Left cardiac atrium (tissue), 4 donors: Measurements from ENCODE around the gene FBXO24. TPM values are rescaled to one million over a fixed set of nuclear protein-coding genes. Genes with fewer than 3 reads are reported as not detected.

Experiments
- ATAC-seq, 2 donors: fragments of 200-7000 bp; cut with Tn5 transposase; one replicate each; pipeline ENCODE4 v1.9.1; 2020; ENCODE audit warnings: mild to moderate bottlenecking in 2 of 2, moderate library complexity in 2 of 2
- DNase-seq: peaks from one replicate; pipeline ENCODE4 v3.0.0-alpha.2; 2020
- intact Hi-C, 2 donors: fragments of 100-400 bp; cut with DNase I; formaldehyde crosslinking; loops; one replicate each; pipeline versions ENCODE4 v1.14.1 to v1.15.1; 2022 to 2023
- total RNA-seq, 2 donors: library from RNA; stranded (reverse); fragmentation: NEBNext Ultra II Directional; extraction: Animal tissue kit (Norgen Biotek cat#: 25700); gene quantifications; one replicate each; pipeline ENCODE4 v1.2.1, GENCODE V29; 2021
- donor health status: DM: no; HTN: yes; CAD: no.
- donor health status: DM: no; HTN: yes; CAD: no; lungs with severe emphysema.
- donor health status: DM: yes; HTN: yes; CAD: no.
- donor health status: Dilated cardiomyopathy.

FBXO24 gene
- total RNA-seq, 2 donors from 2014 or later: 0.31 to 0.62 TPM

DNA sequence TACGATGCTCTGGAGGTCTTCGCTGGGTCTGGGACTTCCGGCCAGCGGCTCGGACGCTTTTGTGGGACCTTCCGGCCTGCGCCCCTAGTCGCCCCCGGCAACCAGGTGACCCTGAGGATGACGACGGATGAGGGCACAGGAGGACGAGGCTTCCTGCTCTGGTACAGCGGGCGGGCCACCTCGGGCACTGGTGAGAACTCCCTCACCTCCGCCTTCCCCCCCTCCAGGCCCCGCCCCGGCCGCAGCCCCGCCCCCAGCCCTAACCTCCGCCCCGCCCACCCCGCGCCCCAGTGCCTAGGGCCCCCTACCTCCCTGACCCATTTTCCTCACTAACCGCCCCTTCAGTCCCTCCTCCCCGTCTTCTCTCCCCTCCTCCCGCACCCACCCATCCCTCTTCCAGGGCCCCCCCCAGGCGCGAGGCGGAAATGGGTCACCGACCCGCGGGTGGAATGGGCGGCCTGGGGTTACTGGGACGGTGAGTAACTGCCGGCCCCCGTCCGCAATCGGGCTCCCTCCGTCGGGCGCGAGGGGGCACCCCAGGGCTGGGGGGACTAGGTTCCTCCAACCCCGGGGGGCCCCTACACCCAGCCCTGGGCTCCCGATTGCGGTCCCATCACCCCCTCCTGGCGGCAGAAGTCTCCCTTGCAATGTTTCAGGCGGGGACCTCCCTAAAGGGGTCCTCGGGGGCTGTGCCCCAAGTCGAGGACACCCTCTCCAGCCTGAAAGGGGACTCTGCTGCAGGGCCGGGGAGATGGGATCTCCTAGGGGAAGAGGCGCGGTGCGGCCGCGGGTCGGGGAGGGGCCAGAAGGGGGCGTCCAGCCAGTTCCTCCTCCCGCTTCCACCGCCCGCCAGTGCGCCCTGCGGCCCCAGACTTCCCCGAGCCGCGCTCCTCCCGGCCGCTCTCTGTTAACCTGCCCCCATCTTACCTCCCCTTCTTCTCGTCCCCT lies 18.2 kb downstream of the FBXO24 start:
- peak; percentile 79 to 85 for ATAC-seq
- intact Hi-C loops: loop anchor here in 1 of 2 donors (10.0 kb wide), 1 partner anchor 80 kb away; no protein-coding TSS in a partner anchor

DNA sequence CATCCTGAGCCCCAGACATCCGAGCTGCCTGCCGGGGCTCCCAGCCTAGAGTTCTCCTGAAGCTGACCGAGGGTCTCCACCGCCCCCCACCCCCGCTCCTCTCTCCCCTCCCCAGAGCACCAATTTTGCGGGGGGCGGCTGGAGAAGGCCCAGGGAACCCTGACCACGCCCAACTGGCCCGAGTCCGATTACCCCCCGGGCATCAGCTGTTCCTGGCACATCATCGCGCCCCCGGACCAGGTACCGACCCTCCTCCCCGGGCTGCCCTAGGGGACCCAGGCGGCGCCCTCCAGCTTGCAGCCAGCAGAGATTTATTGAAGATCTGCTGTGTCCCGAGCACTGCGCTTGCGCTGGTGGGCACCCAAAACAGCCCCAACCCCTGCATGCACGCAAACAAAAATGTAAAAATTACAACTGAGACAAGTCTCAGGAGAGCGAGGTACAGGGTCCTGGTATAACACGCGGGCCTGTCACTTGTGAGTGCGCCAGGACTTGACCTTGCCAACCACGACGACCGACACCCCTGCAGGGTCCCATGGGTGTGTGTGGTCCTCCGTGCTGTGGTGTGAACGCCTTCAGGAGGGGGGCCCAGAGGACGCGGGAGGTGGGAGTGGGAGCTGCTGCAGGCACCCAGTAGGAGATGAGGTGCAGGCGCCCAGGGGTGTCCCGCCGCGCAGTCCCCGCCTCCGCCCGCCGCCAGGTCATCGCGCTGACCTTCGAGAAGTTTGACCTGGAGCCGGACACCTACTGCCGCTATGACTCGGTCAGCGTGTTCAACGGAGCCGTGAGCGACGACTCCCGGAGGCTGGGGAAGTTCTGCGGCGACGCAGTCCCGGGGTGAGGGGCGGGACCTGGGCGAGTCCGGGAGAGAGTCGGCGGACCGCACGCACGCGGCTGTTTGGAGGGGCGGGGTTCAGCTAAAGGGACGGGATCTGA lies 19.1 kb downstream of the FBXO24 start:
- DNase-seq (peak; percentile 63), ATAC-seq (peak; percentile 7 to 20)
- intact Hi-C loops: loop anchor here in 1 of 2 donors (10.0 kb wide), 1 partner anchor 80 kb away; no protein-coding TSS in a partner anchor

More for the DNA sequence above, 18.2 kb downstream of the FBXO24 start:
- DNase-seq: peak; percentile 79

- ATAC-seq (no peak), DNase-seq (no peak)
- intact Hi-C loops: loop anchor here in 1 of 2 donors (10.0 kb wide), 1 partner anchor 78 kb away; no protein-coding TSS in a partner anchor
Observed at GRCh38 chr7:100606313-100606712, 20.2 kb downstream of the FBXO24 start.

GRCh38 chr7:100607111-100607510 lies 21.0 kb downstream of the FBXO24 start:
- ATAC-seq: no peak
- intact Hi-C loops: loop anchor here in 1 of 2 donors (10.0 kb wide), 1 partner anchor 78 kb away; no protein-coding TSS in a partner anchor
- DNase-seq: no peak

GRCh38 chr7:100609958-100610357 lies 23.8 kb downstream of the FBXO24 start:
- intact Hi-C loops: loop anchor here (5.0 to 10.0 kb wide), 2 partner anchors 67 to 75 kb away; no protein-coding TSS in a partner anchor
- DNase-seq (no peak), ATAC-seq (no peak)

GRCh38 chr7:100611983-100612729 lies 26.0 kb downstream of the FBXO24 start, which contains the start of gene MOSPD3:
Gene MOSPD3, plus strand, starts transcription at chr7:100612540. Its CDS starts 252 bp downstream, at chr7:100612792.
- peak; percentile 98 to 99 for ATAC-seq
- DNase-seq: peak; percentile 98
- intact Hi-C loops: loop anchor here in 1 of 2 donors (5.0 kb wide), 1 partner anchor 65 kb away; no protein-coding TSS in a partner anchor

DNA sequence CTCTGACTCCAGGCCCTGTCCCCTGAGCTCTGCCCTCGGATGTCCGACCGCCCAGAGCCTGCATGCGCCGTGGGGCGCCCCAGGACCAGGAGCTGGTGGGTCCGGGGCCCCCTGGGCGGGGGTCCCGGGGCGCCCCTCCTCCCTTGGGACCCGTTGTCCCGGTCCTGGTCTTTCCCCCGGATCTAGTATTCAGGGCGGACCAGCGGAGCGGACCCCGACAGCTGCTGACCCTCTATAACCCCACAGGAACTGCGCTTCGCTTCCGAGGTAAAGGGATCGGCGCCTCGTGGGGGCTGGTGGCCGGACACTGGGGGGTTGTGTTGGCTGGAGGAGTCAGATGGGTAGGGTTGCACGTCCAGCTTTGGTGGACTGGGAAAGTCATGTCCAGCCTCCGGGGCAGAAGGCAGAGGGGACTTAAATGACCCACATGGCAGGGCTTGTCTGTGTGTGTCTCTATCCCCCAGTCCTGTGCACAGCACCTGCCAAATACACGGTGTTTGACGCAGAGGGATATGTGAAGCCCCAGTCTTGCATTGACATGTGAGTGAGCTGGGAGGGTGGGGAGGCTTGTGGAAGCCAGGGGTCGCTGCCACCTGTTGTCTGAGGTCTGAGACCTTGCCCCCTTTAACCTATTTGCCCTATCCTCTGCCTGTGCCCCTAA lies 26.7 kb downstream of the FBXO24 start:
- DNase-seq: no peak
- intact Hi-C loops: loop anchor here in 1 of 2 donors (5.0 kb wide), 1 partner anchor 64 kb away; no protein-coding TSS in a partner anchor
- peak; percentile 1 to 19 for ATAC-seq

- intact Hi-C loops: loop anchor here in 1 of 2 donors (5.0 kb wide), 1 partner anchor 64 kb away; no protein-coding TSS in a partner anchor
- DNase-seq (no peak), ATAC-seq (no peak)
Observed at GRCh38 chr7:100613412-100614175, 27.5 kb downstream of the FBXO24 start.

GRCh38 chr7:100614308-100614861 lies 28.3 kb downstream of the FBXO24 start:
- intact Hi-C loops: loop anchor here in 1 of 2 donors (5.0 kb wide), 1 partner anchor 63 kb away; no protein-coding TSS in a partner anchor
- no peak for DNase-seq

GRCh38 chr7:100620239-100620638 lies 34.1 kb downstream of the FBXO24 start:
- intact Hi-C loops: no loop called here
- no peak for DNase-seq
- no peak for ATAC-seq

More at GRCh38 chr7:100614308-100614861, 28.3 kb downstream of the FBXO24 start:
- ATAC-seq: no peak

GRCh38 chr7:100620804-100621203 lies 34.7 kb downstream of the FBXO24 start:
- no peak for DNase-seq
- ATAC-seq: no peak
- intact Hi-C loops: no loop called here

GRCh38 chr7:100621554-100621953 lies 35.4 kb downstream of the FBXO24 start:
- DNase-seq: no peak
- ATAC-seq: no peak
- intact Hi-C loops: no loop called here

DNA sequence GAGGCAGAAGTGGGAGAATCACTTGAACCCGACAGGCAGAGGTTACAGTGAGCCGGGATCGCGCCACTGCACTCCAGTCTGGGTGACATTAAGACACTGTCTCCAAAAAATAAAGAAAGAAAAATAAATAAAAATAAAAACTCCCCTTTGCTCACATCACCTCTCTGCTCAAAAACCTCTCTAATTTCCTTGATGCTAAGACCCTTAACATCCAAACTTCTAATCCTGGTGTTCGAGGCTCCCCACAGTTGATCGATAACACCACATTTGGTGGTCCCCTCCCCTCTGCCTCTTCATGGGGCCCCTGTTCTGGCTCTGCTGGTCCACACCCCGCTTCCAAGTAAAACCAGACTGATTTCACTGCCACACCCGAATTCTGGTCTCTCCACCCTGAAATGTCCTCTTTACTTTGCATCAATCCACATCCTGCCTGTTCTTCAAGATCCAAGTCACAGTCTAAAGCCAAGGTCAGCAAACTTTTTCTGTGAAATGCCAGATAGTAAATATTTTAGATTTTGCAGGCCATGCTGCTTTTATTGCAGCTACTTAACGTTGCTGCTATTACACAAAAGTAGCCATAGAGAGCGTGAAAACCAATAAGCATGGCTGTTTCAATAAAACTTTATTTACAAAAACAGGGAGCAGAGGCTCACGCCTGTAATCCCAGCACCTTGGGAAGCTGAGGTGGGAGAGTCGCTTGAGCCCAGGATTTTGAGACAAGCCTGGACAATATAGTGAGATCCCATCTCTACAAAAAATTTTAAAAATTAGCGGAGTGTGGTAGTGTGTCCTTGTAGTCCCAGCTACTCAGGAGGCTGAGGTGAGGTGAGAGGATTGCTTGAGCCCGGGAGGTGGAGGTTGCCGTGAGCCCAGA lies 38.1 kb downstream of the FBXO24 start:
- intact Hi-C loops: no loop called here
- DNase-seq: no peak
- no peak for ATAC-seq

GRCh38 chr7:100626055-100626454 lies 39.9 kb downstream of the FBXO24 start:
- ATAC-seq (no peak), DNase-seq (no peak)
- intact Hi-C loops: no loop called here

DNA sequence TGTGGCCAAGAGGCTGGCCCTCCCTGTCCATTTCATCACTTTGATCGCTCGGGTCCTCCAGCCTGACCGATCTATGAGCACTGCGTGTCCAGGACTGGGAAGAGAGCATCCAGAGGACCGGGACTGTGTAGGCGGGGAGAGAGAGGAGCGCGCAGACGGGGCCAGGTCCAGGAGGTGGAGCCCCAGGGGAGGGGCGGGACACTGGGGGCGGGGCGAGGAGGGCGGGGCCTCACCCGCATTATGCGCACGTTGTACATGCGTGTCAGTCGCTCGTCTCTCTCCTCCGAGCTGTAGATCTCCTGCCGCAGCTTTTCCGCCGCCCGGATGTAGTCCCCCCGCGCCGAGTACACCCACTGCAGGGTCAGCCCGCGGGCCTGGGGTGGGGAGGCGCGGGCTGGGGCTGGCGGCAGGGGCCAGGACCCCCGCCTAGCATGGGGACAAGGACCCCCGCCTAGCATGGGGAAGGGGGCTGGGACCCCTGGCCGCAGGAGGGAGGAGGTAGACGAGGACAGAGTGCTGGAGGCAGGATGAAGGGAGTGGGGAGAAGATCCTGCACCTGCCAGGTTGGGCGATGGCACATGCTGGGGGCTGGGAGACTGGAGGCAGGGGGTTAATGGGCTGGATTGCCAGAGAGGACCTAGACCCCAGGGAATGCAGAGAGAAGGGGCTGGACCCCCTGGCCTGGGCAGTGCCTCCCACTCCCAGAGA lies 40.6 kb downstream of the FBXO24 start:
- DNase-seq (peak; percentile 86), ATAC-seq (peak; percentile 97 to 99)
- intact Hi-C loops: no loop called here
